Measurements from ENCODE around the gene UNC5B. TPM values are rescaled to one million over a fixed set of nuclear protein-coding genes. Genes with fewer than 3 reads are reported as not detected.
"Not testable (repeated sequence)": the region's sequence is repeated elsewhere in the genome, so short reads cannot be mapped to it uniquely, and the experiment has no call there.

The UNC5B gene
- total and polyA plus RNA-seq, 4 experiments from 2014 or later, result not detected

- not testable (repeated sequence) for H3K9me3 ChIP-seq (ENCODE audit: control insufficient read depth in 1 of 2, low read length in 2 of 2)
These were observed 60.6 kb downstream of the UNC5B start for GRCh38 chr10:71272974-71273373.

GRCh38 chr10:71273506-71273905 lies 61.1 kb downstream of the UNC5B start:
- Histone ChIP-seq H3K4me3 (ENCODE audit: low read length in 2 of 2) (no peak overlapping the region), H3K9me3 (ENCODE audit: control insufficient read depth in 1 of 2, low read length in 2 of 2) (no peaks in the 10 kb centered on the region), H3K4me1 (ENCODE audit: insufficient read depth, low read length) (no peaks in the 10 kb centered on the region), H3K36me3 (ENCODE audit: insufficient read depth, low read length) (no peaks in the 10 kb centered on the region), H3K27ac (ENCODE audit: low read depth, low read length) (no peak overlapping the region), H3K27me3 (ENCODE audit: insufficient read depth, low read length) (no peaks in the 10 kb centered on the region)
- ChIA-PET CTCF (ENCODE audit: partially characterized antibody) (no interaction called here), POLR2A (ENCODE audit: partially characterized antibody) (no interaction called here)
- Mint-ChIP-seq H3K27me3 (no peaks in the 10 kb centered on the region), H3K36me3 (no peaks in the 10 kb centered on the region), H3K4me3 (no peak overlapping the region), H3K27ac (no peak overlapping the region), H3K9me3 (no peaks in the 10 kb centered on the region), H3K4me1 (peaks cover 0 to 4% (median under 1%) of the 10 kb centered on the region in 4 donors)
- DNase-seq, result no peak
- intact Hi-C loops (cut with micrococcal nuclease), result no loop called here

More at GRCh38 chr10:71272974-71273373, 60.6 kb downstream of the UNC5B start:
- H3K27ac Mint-ChIP-seq; H3K4me3 Mint-ChIP-seq; H3K27me3 Mint-ChIP-seq; H3K27ac ChIP-seq (ENCODE audit: low read depth, low read length); H3K4me3 ChIP-seq (ENCODE audit: low read length in 2 of 2); H3K27me3 ChIP-seq (ENCODE audit: insufficient read depth, low read length); H3K4me1 Mint-ChIP-seq; DNase-seq; intact Hi-C loops (cut with micrococcal nuclease); H3K36me3 ChIP-seq (ENCODE audit: insufficient read depth, low read length); H3K4me1 ChIP-seq (ENCODE audit: insufficient read depth, low read length); H3K36me3 Mint-ChIP-seq; POLR2A ChIA-PET (ENCODE audit: partially characterized antibody); H3K9me3 Mint-ChIP-seq; CTCF ChIA-PET (ENCODE audit: partially characterized antibody): not testable (repeated sequence)

- Histone ChIP-seq H3K36me3 (ENCODE audit: insufficient read depth, low read length) (no peaks in the 10 kb centered on the region), H3K4me1 (ENCODE audit: insufficient read depth, low read length) (no peaks in the 10 kb centered on the region), H3K27ac (ENCODE audit: low read depth, low read length) (no peak overlapping the region), H3K4me3 (ENCODE audit: low read length in 2 of 2) (no peak overlapping the region), H3K27me3 (ENCODE audit: insufficient read depth, low read length) (no peaks in the 10 kb centered on the region), H3K9me3 (ENCODE audit: control insufficient read depth in 1 of 2, low read length in 2 of 2) (no peaks in the 10 kb centered on the region)
- no peaks in the 10 kb centered on the region for H3K9me3 Mint-ChIP-seq
- no peaks in the 10 kb centered on the region for H3K36me3 Mint-ChIP-seq
- DNase-seq, result no peak
- intact Hi-C loops (cut with micrococcal nuclease), result no loop called here
- peak overlapping the region in 1 of 7 donors; percentile 68 for H3K27ac Mint-ChIP-seq
- no peaks in the 10 kb centered on the region for H3K27me3 Mint-ChIP-seq
- H3K4me1 Mint-ChIP-seq, result peaks cover 0 to 4% (median under 1%) of the 10 kb centered on the region in 4 donors
- H3K4me3 Mint-ChIP-seq, result no peak overlapping the region
- ChIA-PET POLR2A (ENCODE audit: partially characterized antibody) (no interaction called here), CTCF (ENCODE audit: partially characterized antibody) (no interaction called here)
These were observed 62.8 kb downstream of the UNC5B start for GRCh38 chr10:71274901-71275796.

GRCh38 chr10:71276873-71277272 lies 64.5 kb downstream of the UNC5B start:
- no peaks in the 10 kb centered on the region for H3K27me3 ChIP-seq (ENCODE audit: insufficient read depth, low read length)
- H3K27ac ChIP-seq (ENCODE audit: low read depth, low read length), result no peak overlapping the region
- H3K4me3 ChIP-seq (ENCODE audit: low read length in 2 of 2), result no peak overlapping the region
- H3K27ac Mint-ChIP-seq, result no peak overlapping the region
- H3K27me3 Mint-ChIP-seq, result no peaks in the 10 kb centered on the region
- no peaks in the 10 kb centered on the region for H3K36me3 ChIP-seq (ENCODE audit: insufficient read depth, low read length)
- H3K4me1 ChIP-seq (ENCODE audit: insufficient read depth, low read length), result no peaks in the 10 kb centered on the region
- POLR2A ChIA-PET (ENCODE audit: partially characterized antibody), result no interaction called here
- H3K36me3 Mint-ChIP-seq, result no peaks in the 10 kb centered on the region
- no peak overlapping the region for H3K4me3 Mint-ChIP-seq
- no peak for DNase-seq
- H3K9me3 Mint-ChIP-seq, result no peaks in the 10 kb centered on the region
- intact Hi-C loops (cut with micrococcal nuclease), result no loop called here
- no peaks in the 10 kb centered on the region for H3K9me3 ChIP-seq (ENCODE audit: control insufficient read depth in 1 of 2, low read length in 2 of 2)
- peaks cover 0 to 4% (median 0%) of the 10 kb centered on the region in 4 donors for H3K4me1 Mint-ChIP-seq
- CTCF ChIA-PET (ENCODE audit: partially characterized antibody), result no interaction called here

GRCh38 chr10:71277914-71278665 lies 65.7 kb downstream of the UNC5B start:
- no peaks in the 10 kb centered on the region for H3K27me3 Mint-ChIP-seq
- H3K9me3 Mint-ChIP-seq, result no peaks in the 10 kb centered on the region
- ChIA-PET POLR2A (ENCODE audit: partially characterized antibody) (no interaction called here), CTCF (ENCODE audit: partially characterized antibody) (no interaction called here)
- Histone ChIP-seq H3K4me1 (ENCODE audit: insufficient read depth, low read length) (no peaks in the 10 kb centered on the region), H3K27me3 (ENCODE audit: insufficient read depth, low read length) (no peaks in the 10 kb centered on the region), H3K27ac (ENCODE audit: low read depth, low read length) (no peak overlapping the region), H3K36me3 (ENCODE audit: insufficient read depth, low read length) (no peaks in the 10 kb centered on the region), H3K4me3 (ENCODE audit: low read length in 2 of 2) (no peak overlapping the region), H3K9me3 (ENCODE audit: control insufficient read depth in 1 of 2, low read length in 2 of 2) (no peaks in the 10 kb centered on the region)
- H3K27ac Mint-ChIP-seq, result no peak overlapping the region
- DNase-seq, result no peak
- H3K4me3 Mint-ChIP-seq, result no peak overlapping the region
- intact Hi-C loops (cut with micrococcal nuclease), result no loop called here
- H3K36me3 Mint-ChIP-seq, result no peaks in the 10 kb centered on the region
- peaks cover 0 to 4% (median 0%) of the 10 kb centered on the region in 4 donors for H3K4me1 Mint-ChIP-seq

GRCh38 chr10:71278691-71279588 lies 66.6 kb downstream of the UNC5B start:
- Mint-ChIP-seq H3K9me3 (no peaks in the 10 kb centered on the region), H3K27ac (no peak overlapping the region), H3K27me3 (no peaks in the 10 kb centered on the region), H3K36me3 (no peaks in the 10 kb centered on the region), H3K4me1 (peaks cover 0 to 4% (median 0%) of the 10 kb centered on the region in 4 donors), H3K4me3 (no peak overlapping the region)
- H3K4me1 ChIP-seq (ENCODE audit: insufficient read depth, low read length), result no peaks in the 10 kb centered on the region
- no peaks in the 10 kb centered on the region for H3K27me3 ChIP-seq (ENCODE audit: insufficient read depth, low read length)
- H3K4me3 ChIP-seq (ENCODE audit: low read length in 2 of 2), result no peak overlapping the region
- no peak for DNase-seq
- no peak overlapping the region for H3K27ac ChIP-seq (ENCODE audit: low read depth, low read length)
- no peaks in the 10 kb centered on the region for H3K36me3 ChIP-seq (ENCODE audit: insufficient read depth, low read length)
- ChIA-PET POLR2A (ENCODE audit: partially characterized antibody) (no interaction called here), CTCF (ENCODE audit: partially characterized antibody) (no interaction called here)
- H3K9me3 ChIP-seq (ENCODE audit: control insufficient read depth in 1 of 2, low read length in 2 of 2), result no peaks in the 10 kb centered on the region
- intact Hi-C loops (cut with micrococcal nuclease), result no loop called here
